ENCODE measurements around the gene AP3B1. TPM values are rescaled to one million over a fixed set of nuclear protein-coding genes. Genes with fewer than 3 reads are reported as not detected.

The AP3B1 gene
- total and polyA plus RNA-seq, 2 of the 8 experiments (the other 6 are each of a cell fraction or from before 2014, with no cell fraction given) = 45.8 to 48.3 TPM

- TF ChIP-seq RXRA (IDR thresholded peaks at IDR 0.05; ENCODE audit: insufficient read depth, low read depth, low read length) (no peak), TAF7 (optimal IDR thresholded peaks at IDR 0.05; ENCODE audit: borderline replicate concordance, low read depth, low read length) (no peak), MAFK (IDR thresholded peaks at IDR 0.05; ENCODE audit: low read depth, low read length) (peak; percentile 78; the same call in 1 of the 2 replicates), SP4 (IDR thresholded peaks at IDR 0.05; ENCODE audit: low read length) (no peak), EGR1 (IDR thresholded peaks at IDR 0.05; ENCODE audit: borderline replicate concordance, low read depth, low read length) (no peak)
Observed at GRCh38 chr5:78269088-78269703, 25.3 kb downstream of the AP3B1 start (continued).

Data from H1 (cell line).